BJ (cell line): ENCODE measurements around the gene RCAN3. TPM values are rescaled to one million over a fixed set of nuclear protein-coding genes. Genes with fewer than 3 reads are reported as not detected.
"Not testable (repeated sequence)": the region's sequence is repeated elsewhere in the genome, so short reads cannot be mapped to it uniquely, and the experiment has no call there.

Experiments used
- CTCF ChIA-PET: fragments of 350-600 bp; formaldehyde crosslinking; extraction: SDS; loops from one replicate; lab custom pipeline; 2021; ENCODE audit warnings: antibody characterized with exemption, inconsistent platforms; lab: Yijun Ruan, JAX
- POLR2A ChIA-PET: fragments of 300-600 bp; sonication (Branson Sonifier 250); formaldehyde crosslinking; extraction: SDS; loops from one replicate; lab custom pipeline; 2021; ENCODE audit warnings: antibody characterized with exemption; lab: Charles Lee
- DNase-seq: peaks from one replicate; pipeline ENCODE4 v3.0.0-alpha.2; 2011; ENCODE audit warnings: low read depth
- H3K27me3 ChIP-seq: 2 replicates; pipeline ENCODE4 v1.6.0; 2011; ENCODE audit warnings: low read length; ENCODE audit not compliant: control insufficient read depth, insufficient read depth
- H3K36me3 ChIP-seq: 2 replicates; pipeline ENCODE4 v1.5.1; 2011; ENCODE audit warnings: low read length; ENCODE audit not compliant: control insufficient read depth, insufficient read depth
- H3K4me3 ChIP-seq: 2 replicates; pipeline ENCODE4 v1.5.1; 2011; ENCODE audit warnings: low read depth, mild to moderate bottlenecking, control low read depth, low read length
- CTCF ChIP-seq: IDR thresholded peaks from 2 replicates; pipeline ENCODE4 v1.5.1; 2011; ENCODE audit warnings: low read depth, mild to moderate bottlenecking, control low read depth, inconsistent platforms, low read length, moderate library complexity; ENCODE audit not compliant: insufficient read depth
- polyA plus RNA-seq: library from polyadenylated mRNA; depleted of rRNA; stranded (reverse); fragments of >200 nt; gene quantifications from 2 replicates; pipeline ENCODE4 v1.2.3, GENCODE V29; 2011

The RCAN3 gene
- polyA plus RNA-seq, 1 experiment, result 7.6 TPM

- ChIA-PET CTCF (interaction anchor here (1.7 kb wide), 1 partner anchor 65 kb away, joined by 3 read pairs; no protein-coding TSS in a partner anchor), POLR2A (interaction anchor here (0.9 kb wide), 1 partner anchor 12 kb away, joined by 8 read pairs; no protein-coding TSS in a partner anchor)
- Histone ChIP-seq H3K27me3 (no peaks in the 10 kb centered on the region), H3K36me3 (no peaks in the 10 kb centered on the region), H3K4me3 (no peak overlapping the region)
- DNase-seq, result no peak
- TF ChIP-seq CTCF, result no peak
Observed at GRCh38 chr1:24528744-24529143, 26.1 kb downstream of the RCAN3 start.

GRCh38 chr1:24529292-24529691 lies 26.7 kb downstream of the RCAN3 start:
- not testable (repeated sequence) for H3K27me3 ChIP-seq, H3K4me3 ChIP-seq, H3K36me3 ChIP-seq, DNase-seq
- POLR2A ChIA-PET, result interaction anchor here (0.9 kb wide), 1 partner anchor 12 kb away, joined by 8 read pairs; no protein-coding TSS in a partner anchor
- CTCF ChIA-PET, result interaction anchor here (1.0 to 1.7 kb wide), 2 partner anchors 64 to 114 kb away, joined by 3 to 4 read pairs; partner anchors contain the start of gene NIPAL3

- no peaks in the 10 kb centered on the region; the same call in 1 of the 2 replicates for H3K36me3 ChIP-seq
- POLR2A ChIA-PET, result no interaction called here
- no peak for DNase-seq
- CTCF ChIA-PET, result interaction anchor here (0.5 to 2.7 kb wide), 2 partner anchors 9 to 199 kb away, joined by 4 to 8 read pairs; no protein-coding TSS in a partner anchor
- no peaks in the 10 kb centered on the region for H3K27me3 ChIP-seq
- H3K4me3 ChIP-seq, result no peak overlapping the region
- TF ChIP-seq CTCF, result no peak
Observed at GRCh38 chr1:24535021-24535424, 32.4 kb downstream of the RCAN3 start.

- no peaks in the 10 kb centered on the region; the same call in 1 of the 2 replicates for H3K36me3 ChIP-seq
- TF ChIP-seq CTCF, result no peak
- no peak for DNase-seq
- no peaks in the 10 kb centered on the region for H3K27me3 ChIP-seq
- ChIA-PET POLR2A (no interaction called here), CTCF (interaction anchor here (2.7 kb wide), 1 partner anchor 10 kb away, joined by 8 read pairs; no protein-coding TSS in a partner anchor)
- no peak overlapping the region for H3K4me3 ChIP-seq
Observed at GRCh38 chr1:24535778-24536177, 33.1 kb downstream of the RCAN3 start.

- H3K27me3 ChIP-seq, result no peaks in the 10 kb centered on the region
- no peaks in the 10 kb centered on the region; the same call in 1 of the 2 replicates for H3K36me3 ChIP-seq
- DNase-seq, result no peak
- POLR2A ChIA-PET, result no interaction called here
- H3K4me3 ChIP-seq, result no peak overlapping the region
- no peak for TF ChIP-seq CTCF
- CTCF ChIA-PET, result interaction anchor here (2.7 kb wide), 1 partner anchor 10 kb away, joined by 8 read pairs; no protein-coding TSS in a partner anchor
Observed at GRCh38 chr1:24536391-24536840, 33.8 kb downstream of the RCAN3 start.
